ENCODE results near the gene GLP2R.

Gene GLP2R

DNA sequence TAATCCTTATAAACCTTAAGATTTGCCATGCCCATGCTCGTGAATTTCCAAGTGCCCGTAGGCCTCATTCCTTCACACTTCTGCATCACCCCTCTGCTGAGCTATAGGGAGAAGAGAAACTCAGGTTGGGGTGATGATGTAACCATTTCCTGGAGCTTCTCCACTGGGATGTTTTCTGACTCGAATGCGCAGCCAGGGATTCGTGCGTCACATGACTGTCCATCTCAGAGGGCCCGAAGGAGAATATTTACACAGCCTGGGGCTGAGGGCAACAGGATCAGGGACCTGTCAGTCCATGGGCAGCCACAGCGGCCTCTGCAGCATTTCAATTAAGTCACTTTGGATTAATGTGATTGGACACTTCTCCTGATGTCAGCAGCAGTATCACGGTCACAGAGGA lies 12.6 kb upstream of the GLP2R start:
- DNase-seq (ENCODE audit: low read depth in 2 of 2): no peak

DNA sequence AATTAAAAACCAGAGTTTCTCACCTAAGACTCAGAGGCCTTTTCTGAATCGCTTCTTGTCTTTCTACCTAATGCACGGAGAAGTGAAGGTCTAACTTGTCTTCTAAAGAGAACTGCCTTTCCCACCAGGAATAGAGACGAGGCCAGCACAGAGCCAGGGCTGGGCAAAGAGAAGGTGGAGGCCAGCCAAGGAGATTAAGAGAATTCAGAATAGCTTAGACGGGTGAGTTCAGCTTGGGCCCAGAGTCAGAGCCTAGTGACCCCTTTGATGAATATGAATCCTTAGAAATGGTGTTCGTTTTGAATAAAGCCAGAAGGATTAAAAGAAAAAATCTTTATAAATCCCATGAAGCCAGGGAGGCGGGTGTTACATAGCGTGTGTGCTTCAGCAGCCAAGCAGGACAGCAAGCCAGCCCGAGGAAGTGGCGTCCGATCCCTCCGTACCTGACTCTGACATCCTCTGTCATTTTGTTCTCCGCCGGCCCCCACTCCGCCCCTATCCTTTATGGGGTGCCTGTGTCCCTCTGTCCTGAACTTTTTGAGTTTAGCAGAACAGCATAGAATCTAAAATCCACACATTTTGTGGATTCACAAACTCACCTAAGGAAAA lies 11.3 kb upstream of the GLP2R start:
- DNase-seq (ENCODE audit: low read depth in 2 of 2): no peak

DNA sequence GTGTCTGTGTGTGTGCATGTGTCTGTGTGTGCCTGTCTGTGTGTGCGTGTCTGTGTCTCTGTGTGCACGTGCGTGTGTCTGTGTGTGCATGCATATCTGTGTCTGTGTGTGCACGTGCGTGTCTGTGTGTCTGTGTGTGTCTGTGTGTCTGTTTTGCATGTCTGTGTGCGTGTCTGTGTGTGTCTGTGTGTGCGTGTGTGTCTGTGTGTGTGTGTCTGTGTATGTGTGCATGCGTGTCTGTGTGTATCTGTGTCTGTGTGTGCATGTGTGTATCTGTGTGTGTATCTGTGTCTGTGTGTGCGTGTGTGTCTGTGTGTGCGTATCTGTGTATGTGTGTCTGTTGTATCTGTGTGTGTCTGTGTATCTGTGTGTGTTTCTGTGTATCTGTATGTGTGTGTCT lies 9.3 kb upstream of the GLP2R start:
- DNase-seq (ENCODE audit: low read depth in 2 of 2): no peak

- DNase-seq (ENCODE audit: low read depth in 2 of 2): no peak
Observed at GRCh38 chr17:9817086-9817485, 8.6 kb upstream of the GLP2R start.

DNA sequence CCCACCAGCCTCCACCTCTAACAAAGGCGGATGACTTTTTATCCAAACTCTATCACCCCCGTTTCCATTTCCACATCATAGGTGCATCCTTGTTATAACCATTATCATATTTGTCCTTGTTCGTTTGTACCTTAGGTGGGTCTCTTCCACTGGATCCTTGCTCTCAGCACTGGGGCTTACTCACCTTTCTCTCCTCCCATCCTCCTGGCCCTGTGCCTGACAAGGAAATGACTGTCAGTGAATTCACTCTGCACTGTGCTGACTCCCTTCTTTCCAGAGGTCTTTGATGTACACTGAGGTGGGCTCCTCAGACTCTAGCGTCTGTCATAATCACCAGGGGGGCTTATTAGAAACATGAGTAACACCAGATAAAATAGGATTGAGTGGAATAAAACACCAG lies 7.0 kb upstream of the GLP2R start:
- DNase-seq (ENCODE audit: low read depth in 2 of 2): no peak

DNA sequence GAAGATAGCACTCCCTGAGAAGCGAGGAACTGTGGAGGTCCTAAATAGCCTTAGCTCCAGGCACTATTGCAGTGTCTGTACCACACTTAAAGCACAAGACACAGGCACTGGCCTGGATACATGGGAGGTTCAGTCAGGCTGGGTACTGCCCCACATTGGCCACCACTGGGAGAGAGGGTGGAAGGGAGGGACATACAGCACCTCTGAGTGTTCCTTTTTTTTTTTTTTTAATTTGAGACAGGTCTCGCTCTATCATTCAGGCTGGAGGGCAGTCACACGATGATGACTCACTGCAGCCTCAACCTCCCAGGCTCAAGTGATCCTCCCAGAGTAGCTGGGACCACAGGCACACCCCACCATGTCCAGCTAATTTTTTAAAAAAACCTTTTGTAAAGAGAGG lies 5.3 kb upstream of the GLP2R start:
- no peak for DNase-seq (ENCODE audit: low read depth in 2 of 2)

DNA sequence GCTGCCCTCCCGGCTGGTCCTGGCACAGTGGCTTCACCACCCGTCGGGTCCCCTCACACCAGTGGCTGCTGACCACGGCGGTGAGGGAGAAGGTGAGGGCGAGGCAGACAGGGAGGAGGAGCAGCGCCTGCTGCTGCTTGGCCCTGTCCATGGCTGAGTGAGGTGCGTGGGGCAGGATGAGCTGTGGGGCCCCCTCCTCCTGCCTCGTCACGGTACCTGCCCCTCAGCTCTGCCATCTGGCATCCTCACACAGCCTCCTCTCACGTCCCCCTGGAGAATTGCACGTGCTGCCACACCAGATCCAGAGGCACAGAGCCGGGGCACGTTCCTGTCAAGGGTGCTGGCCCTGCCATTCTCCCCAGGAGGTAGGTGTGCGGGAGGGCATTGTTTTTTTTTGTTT lies 3.8 kb upstream of the GLP2R start, which contains the start of gene GSG1L2:
Gene GSG1L2, minus strand, starts transcription at position 159 of the 400 bp plus-strand sequence. Its CDS starts 8 bp downstream, at position 151.
- DNase-seq (ENCODE audit: low read depth in 2 of 2): no peak

- DNase-seq (ENCODE audit: low read depth in 2 of 2): no peak
Observed at GRCh38 chr17:9824094-9824493, 1.6 kb upstream of the GLP2R start.

GRCh38 chr17:9824797-9825338 lies 856 bp upstream of the GLP2R start:
- DNase-seq (ENCODE audit: low read depth in 2 of 2): no peak

DNA sequence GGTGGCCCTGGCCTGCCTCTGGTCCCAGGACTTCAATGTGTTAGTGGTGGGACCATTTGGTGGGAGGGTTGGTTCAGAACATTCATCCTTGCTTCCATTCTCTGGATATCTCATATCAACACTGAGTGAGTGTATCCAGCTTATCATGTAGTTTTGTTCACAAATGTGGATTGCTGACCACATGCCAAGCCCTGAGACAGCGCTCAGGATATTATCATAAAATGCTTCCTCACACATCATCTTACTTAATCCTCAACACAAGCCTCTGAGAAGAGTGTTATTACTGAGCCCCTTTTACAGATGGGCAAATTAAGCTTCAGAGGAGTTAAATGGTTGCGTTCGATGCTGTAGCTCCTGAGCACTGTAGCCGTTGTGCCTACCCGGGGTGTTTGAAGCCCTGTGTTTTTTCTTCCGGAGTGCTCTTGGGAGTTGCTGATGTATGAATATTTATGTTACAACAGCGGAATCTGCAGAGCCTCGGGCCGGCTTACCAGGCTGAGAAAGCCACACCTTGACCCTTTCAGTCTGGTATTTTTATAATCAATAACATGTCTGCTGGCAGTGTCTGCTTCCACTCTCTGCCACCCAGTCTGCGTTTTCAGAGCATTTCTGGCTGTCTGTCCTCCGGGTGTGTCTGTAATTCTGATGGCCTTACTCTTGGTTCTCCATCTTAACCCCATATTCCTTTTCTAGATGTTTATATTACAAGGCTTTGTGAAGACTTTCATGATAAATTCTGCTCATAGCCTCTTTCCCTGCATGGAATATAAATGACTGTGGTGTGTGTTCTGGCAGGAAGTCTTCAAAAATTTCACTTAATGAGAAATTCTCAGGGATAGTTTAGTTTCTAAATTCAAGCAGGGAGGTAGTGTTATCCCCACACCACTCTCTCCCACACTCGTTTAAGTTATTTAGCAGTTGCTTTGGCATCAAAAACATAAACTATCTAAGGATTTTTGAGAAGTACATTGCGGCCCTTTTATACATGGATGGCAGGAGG lies 2.9 kb downstream of the GLP2R start:
- no peak for DNase-seq (ENCODE audit: low read depth in 2 of 2)

DNA sequence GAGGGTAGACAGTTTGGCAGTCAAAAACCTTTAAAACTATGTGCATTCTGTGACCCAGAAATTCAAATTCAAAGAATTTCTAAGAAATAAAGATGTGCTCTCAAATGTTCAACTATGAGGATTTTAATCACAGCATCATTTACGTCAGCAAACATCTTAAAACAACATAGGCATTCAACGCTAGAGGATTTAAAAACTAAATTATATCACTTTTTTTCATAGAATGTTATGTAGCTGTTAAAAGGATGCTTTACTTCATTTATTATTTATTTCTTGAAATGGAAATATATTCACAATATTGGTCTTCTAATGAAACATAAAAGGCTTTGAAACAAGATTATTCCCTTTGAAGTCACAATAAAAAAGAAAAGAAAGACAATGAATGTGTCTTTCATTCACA lies 3.6 kb downstream of the GLP2R start:
- no peak for DNase-seq (ENCODE audit: low read depth in 2 of 2)

DNA sequence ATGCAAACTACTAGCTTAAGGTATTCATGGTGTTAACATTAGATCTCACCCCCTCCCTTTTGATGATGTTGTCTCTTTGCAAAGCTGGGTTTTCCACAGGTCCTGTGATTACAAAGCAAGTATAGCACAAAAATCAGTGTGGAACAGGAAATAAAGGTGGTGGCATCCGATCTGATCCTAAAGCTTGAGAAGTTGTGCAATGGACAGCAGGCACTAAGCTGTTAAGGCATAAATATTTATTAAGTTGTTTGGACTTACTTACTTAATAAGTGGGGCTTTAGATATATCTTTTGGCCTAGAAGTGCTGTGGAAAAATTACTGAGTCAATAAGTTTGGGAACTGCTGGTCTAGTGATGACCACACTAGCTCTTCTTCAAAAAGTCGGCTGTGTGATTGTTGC lies 5.0 kb downstream of the GLP2R start:
- DNase-seq (ENCODE audit: low read depth in 2 of 2): no peak

GRCh38 chr17:9833922-9834321 lies 8.2 kb downstream of the GLP2R start:
- DNase-seq (ENCODE audit: low read depth in 2 of 2): no peak

DNA sequence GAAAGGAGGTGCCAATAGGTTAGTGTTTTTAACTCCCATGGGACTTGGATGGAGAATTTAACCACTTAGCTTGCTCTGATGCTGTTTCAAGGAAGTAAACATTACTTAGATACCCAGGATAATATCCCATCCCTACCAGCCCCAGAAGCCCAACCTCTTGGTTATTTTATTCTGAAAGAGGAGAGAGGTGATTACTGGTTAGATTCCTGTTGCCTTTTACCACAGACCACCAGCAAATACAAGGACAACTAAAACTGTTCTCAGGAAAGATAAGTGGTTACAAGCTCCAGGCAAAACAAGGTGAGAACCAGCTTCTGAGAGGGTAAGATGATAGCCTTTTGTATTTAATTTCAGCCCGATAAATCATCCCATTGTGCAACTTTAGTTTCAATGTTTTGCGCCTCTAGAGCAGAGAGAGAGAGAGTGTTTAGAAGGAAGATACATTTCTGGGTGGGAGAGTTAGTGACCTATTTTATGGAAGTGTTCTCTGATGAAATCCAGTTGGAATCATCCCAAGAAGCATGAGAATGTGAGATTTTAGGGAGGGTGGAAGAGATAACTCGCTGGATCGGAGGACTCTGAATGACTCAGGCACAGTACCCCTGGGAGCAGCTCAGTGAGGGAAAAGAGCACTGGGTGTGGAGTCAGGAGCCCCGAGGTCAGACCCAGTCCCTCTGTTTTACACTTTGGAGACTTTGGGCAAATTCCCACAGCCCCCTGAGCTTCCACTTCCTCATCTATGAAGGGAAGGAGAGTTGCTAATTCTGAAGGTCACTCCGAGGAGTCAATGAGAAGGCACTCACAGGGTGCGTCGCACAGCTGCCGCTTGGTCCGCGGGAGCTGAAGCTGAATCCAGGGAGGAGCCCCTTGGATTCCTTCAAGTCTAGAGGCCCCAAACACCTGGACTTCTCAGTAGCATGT lies 12.1 kb downstream of the GLP2R start:
- DNase-seq (ENCODE audit: low read depth in 2 of 2): peak; percentile 75 to 76

DNA sequence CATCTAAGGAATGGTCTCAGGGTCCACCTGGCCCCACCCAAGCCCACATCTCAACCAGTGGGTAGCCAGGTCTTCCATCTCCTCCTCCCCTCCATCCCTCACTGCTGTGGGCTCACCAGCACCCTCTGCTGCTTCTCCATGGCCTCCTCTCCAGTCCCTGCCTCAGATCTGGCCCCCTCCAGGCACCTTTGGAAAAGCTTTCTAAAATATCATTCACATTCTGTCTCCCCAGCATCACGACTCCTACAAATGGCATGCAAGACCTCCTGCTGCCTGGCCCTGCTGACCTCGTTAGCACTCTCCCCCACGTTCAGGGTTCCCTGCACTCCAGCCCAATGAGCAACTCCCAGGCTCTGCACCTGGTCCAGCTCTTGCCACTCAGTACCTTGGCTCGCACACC lies 13.7 kb downstream of the GLP2R start:
- no peak for DNase-seq (ENCODE audit: low read depth in 2 of 2)

GRCh38 chr17:9842057-9842758 lies 16.5 kb downstream of the GLP2R start:
- DNase-seq (ENCODE audit: low read depth in 2 of 2): no peak

- DNase-seq (ENCODE audit: low read depth in 2 of 2): no peak
Observed at GRCh38 chr17:9843152-9844010, 17.7 kb downstream of the GLP2R start.

DNA sequence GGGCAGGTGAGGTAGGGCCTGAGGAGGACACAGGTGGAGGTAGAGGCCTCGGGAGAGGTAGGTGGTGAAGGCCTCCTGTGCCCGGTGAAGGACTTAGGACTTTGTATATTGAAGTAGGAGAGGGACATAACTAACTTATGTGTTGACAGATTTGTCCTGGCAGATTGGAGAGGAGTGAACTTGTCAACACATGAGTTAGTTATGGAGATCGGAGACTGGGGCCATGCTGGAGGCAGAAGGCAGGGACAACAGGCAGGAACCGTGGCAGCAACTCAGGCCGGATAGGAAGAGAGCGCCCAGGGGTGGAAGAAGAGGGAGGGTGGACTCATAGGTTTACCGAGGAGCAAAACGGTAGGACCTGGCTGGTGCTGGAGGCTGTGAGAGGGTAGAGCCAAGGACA lies 18.4 kb downstream of the GLP2R start:
- no peak for DNase-seq (ENCODE audit: low read depth in 2 of 2)

DNA sequence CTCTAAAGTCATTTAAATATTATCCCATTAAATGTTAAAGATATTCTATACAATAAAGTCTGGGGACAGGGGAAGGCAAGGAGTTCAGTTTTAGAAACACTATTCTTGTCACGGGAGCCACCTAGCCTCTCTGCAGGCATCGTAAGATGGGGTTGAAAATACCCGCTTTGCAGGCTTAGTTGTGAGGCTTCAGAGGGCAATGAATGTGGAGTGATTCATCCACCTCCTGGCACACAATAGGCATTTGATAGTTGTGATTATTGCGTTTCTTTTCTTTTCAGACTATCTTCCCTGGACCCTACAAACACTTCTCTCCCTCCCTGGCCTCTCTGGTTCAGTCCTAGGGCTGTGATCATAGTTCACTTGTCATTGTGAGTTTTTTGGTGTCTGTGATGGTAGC lies 19.6 kb downstream of the GLP2R start:
- DNase-seq (ENCODE audit: low read depth in 2 of 2): no peak

DNA sequence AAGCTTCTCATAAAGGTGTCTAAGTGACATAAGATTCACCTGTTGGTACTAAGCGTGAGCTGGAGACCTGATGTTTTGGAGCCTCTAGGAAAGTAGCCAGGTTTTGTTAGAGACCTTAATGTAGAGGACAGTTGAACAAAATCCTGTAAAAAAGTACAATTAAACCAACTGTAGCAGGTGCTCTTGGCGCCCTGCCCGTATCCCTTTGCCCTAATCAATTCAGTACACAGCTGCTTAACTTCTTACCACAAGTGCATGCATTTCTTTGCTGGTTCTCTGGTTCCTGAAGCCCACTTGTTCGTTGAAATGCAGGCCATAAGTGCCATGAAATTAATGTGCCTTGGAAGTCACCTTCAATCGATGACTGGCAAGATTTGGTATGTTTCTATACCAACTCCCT lies 24.4 kb downstream of the GLP2R start:
- no peak for DNase-seq (ENCODE audit: low read depth in 2 of 2)
